H1 (cell line): ENCODE data around the gene TMEM204. TPM values are rescaled to one million over a fixed set of nuclear protein-coding genes. Genes with fewer than 3 reads are reported as not detected.

Experiments
- CTCF ChIA-PET: fragments of 300-600 bp; sonication (Branson Sonifier 250); formaldehyde crosslinking; loops from one replicate; lab custom pipeline; 2021; ENCODE audit not compliant: partially characterized antibody; lab: Charles Lee
- POLR2A ChIA-PET: fragments of 300-600 bp; sonication (Branson Sonifier 250); formaldehyde crosslinking; loops from one replicate; lab custom pipeline; 2021; ENCODE audit warnings: inconsistent platforms; ENCODE audit not compliant: partially characterized antibody; lab: Charles Lee
- DNase-seq, 2 experiments: peaks; one replicate each; pipeline versions ENCODE4 v3.0.0 to v3.0.0-alpha.2; 2010 to 2022; ENCODE audit warnings: low spot score in 2 of 2, low read depth in 1 of 2, mixed read lengths in 1 of 2
- FAIRE-seq: peaks from 2 replicates; lab custom pipeline; 2011; peaks lifted over from hg19 to GRCh38; lab: Jason Lieb, UNC
- H2AFZ ChIP-seq: 2 replicates; pipeline ENCODE4 v1.8.1; 2012; ENCODE audit warnings: low read length, inconsistent platforms
- H2AK5ac ChIP-seq: 2 replicates; pipeline ENCODE4 v1.6.1; 2013; ENCODE audit warnings: low read depth, low read length
- H2BK120ac ChIP-seq: replicated peaks from 2 replicates; pipeline ENCODE3; 2013; ENCODE audit warnings: low read depth, low read length, inconsistent platforms
- H2BK12ac ChIP-seq: 2 replicates; pipeline ENCODE4 v1.6.1; 2013; ENCODE audit warnings: low read depth, low read length
- H2BK15ac ChIP-seq: 2 replicates; pipeline ENCODE4 v1.6.1; 2013; ENCODE audit warnings: low read length
- H2BK20ac ChIP-seq: 2 replicates; pipeline ENCODE4 v1.6.1; 2013; ENCODE audit warnings: low read length
- H2BK5ac ChIP-seq: 2 replicates; pipeline ENCODE4 v1.6.1; 2013; ENCODE audit warnings: low read depth, low read length
- H3K14ac ChIP-seq: 2 replicates; pipeline ENCODE4 v1.6.1; 2013; ENCODE audit warnings: inconsistent platforms; ENCODE audit not compliant: insufficient read length
- H3K18ac ChIP-seq: 2 replicates; pipeline ENCODE4 v1.6.1; 2013; ENCODE audit warnings: low read length; ENCODE audit errors: extremely low read depth
- H3K23ac ChIP-seq: 2 replicates; pipeline ENCODE4 v1.6.1; 2013; ENCODE audit warnings: inconsistent platforms; ENCODE audit not compliant: insufficient read length
- H3K23me2 ChIP-seq: 2 replicates; pipeline ENCODE4 v1.6.1; 2013; ENCODE audit warnings: low read depth, low read length
- H3K27ac ChIP-seq: 2 replicates; pipeline ENCODE4 v1.6.1; 2011; ENCODE audit warnings: low read depth, low read length, inconsistent platforms
- H3K27me3 ChIP-seq, 4 experiments: replicated peaks in 1 of 4; 1 replicate in 1 of 4; 2 replicates in 3 of 4; pipeline versions ENCODE4 v1.6.1 to v1.8.1; 2011 to 2013; ENCODE audit warnings: low read length in 3 of 4, mild to moderate bottlenecking in 3 of 4, inconsistent platforms in 2 of 4, mixed read lengths in 2 of 4, moderate library complexity in 1 of 4; ENCODE audit not compliant: control insufficient read depth in 3 of 4, insufficient read depth in 3 of 4; ENCODE audit errors: extremely low read depth in 1 of 4
- H3K36me3 ChIP-seq, 4 experiments: 2 replicates each; pipeline versions ENCODE4 v1.6.1 to v1.8.1; 2011 to 2013; ENCODE audit warnings: mild to moderate bottlenecking in 4 of 4, low read length in 3 of 4, moderate library complexity in 2 of 4, control low read depth in 1 of 4, inconsistent platforms in 1 of 4; ENCODE audit not compliant: insufficient read depth in 4 of 4, control insufficient read depth in 2 of 4
- H3K4ac ChIP-seq: replicated peaks from 2 replicates; pipeline ENCODE3; 2013; ENCODE audit warnings: low read length, low read depth, mixed read lengths, inconsistent platforms; ENCODE audit not compliant: insufficient read length
- H3K4me1 ChIP-seq, 4 experiments: replicated peaks in 1 of 4; 1 replicate in 1 of 4; 2 replicates in 3 of 4; pipeline versions ENCODE4 v1.6.1 to v1.8.1; 2011 to 2013; ENCODE audit warnings: low read length in 3 of 4, inconsistent platforms in 2 of 4, mixed read lengths in 1 of 4; ENCODE audit not compliant: insufficient read depth in 4 of 4, control insufficient read depth in 3 of 4
- H3K4me2 ChIP-seq, 2 experiments: 2 replicates each; pipeline versions ENCODE4 v1.6.1 to v1.8.1; 2011 to 2013; ENCODE audit warnings: low read depth in 2 of 2, low read length in 2 of 2, control low read depth in 1 of 2, inconsistent platforms in 1 of 2, mild to moderate bottlenecking in 1 of 2; ENCODE audit not compliant: insufficient read depth in 1 of 2
- H3K4me3 ChIP-seq, 4 experiments: fragments of 200-600, 300-600 bp in 1 of 4; sonication (generic), shearing (Covaris generic), sonication (Bioruptor Twin) in 1 of 4; 2 replicates each; pipeline versions ENCODE4 v1.5.1 to v1.8.1; 2011 to 2016; ENCODE audit warnings: low read length in 4 of 4, low read depth in 3 of 4, control low read depth in 2 of 4, inconsistent platforms in 2 of 4, mild to moderate bottlenecking in 2 of 4, mixed read lengths in 1 of 4, moderate library complexity in 1 of 4; ENCODE audit not compliant: insufficient read depth in 2 of 4; ENCODE audit errors: extremely low read depth in 1 of 4
- H3K56ac ChIP-seq: replicated peaks from 2 replicates; pipeline ENCODE3; 2013; ENCODE audit warnings: low read depth, mild to moderate bottlenecking, mixed read lengths, low read length, inconsistent platforms; ENCODE audit not compliant: insufficient read length
- H3K79me1 ChIP-seq: 2 replicates; pipeline ENCODE4 v1.6.1; 2013; ENCODE audit warnings: low read depth, low read length, control low read depth
- H3K79me2 ChIP-seq, 2 experiments: 2 replicates each; pipeline versions ENCODE4 v1.6.1 to v1.8.1; 2012 to 2013; ENCODE audit warnings: low read length in 2 of 2, mild to moderate bottlenecking in 2 of 2, inconsistent platforms in 1 of 2; ENCODE audit not compliant: insufficient read depth in 2 of 2, control insufficient read depth in 1 of 2
- H3K9ac ChIP-seq, 4 experiments: replicated peaks in 1 of 4; 1 replicate in 1 of 4; 2 replicates in 3 of 4; pipeline versions ENCODE4 v1.6.1 to v1.8.1; 2011 to 2013; ENCODE audit warnings: low read depth in 3 of 4, low read length in 3 of 4, control low read depth in 2 of 4, mild to moderate bottlenecking in 2 of 4, moderate library complexity in 2 of 4, inconsistent platforms in 1 of 4; ENCODE audit errors: extremely low read depth in 1 of 4
- H3K9me3 ChIP-seq, 2 experiments: 2 replicates each; pipeline versions ENCODE4 v1.6.1 to v1.8.1; 2012 to 2013; ENCODE audit warnings: mild to moderate bottlenecking in 2 of 2, moderate library complexity in 2 of 2, control low read depth in 1 of 2, inconsistent platforms in 1 of 2, low read depth in 1 of 2, low read length in 1 of 2, mixed read lengths in 1 of 2; ENCODE audit not compliant: insufficient read depth in 2 of 2
- H4K20me1 ChIP-seq, 2 experiments: replicated peaks in 1 of 2; 2 replicates each; pipeline versions ENCODE3 to v1.8.1; 2011 to 2013; ENCODE audit warnings: inconsistent platforms in 2 of 2, low read length in 2 of 2, mild to moderate bottlenecking in 1 of 2; ENCODE audit not compliant: insufficient read depth in 2 of 2, control insufficient read depth in 1 of 2
- H4K5ac ChIP-seq: 2 replicates; pipeline ENCODE4 v1.6.1; 2013; ENCODE audit warnings: low read length, low read depth, mixed read lengths, inconsistent platforms; ENCODE audit not compliant: insufficient read length
- H4K8ac ChIP-seq: 2 replicates; pipeline ENCODE4 v1.8.0; 2013; ENCODE audit warnings: mild to moderate bottlenecking, moderate library complexity, low read length, inconsistent platforms; ENCODE audit not compliant: insufficient read depth; ENCODE audit errors: extremely low read depth
- H4K91ac ChIP-seq: replicated peaks from 2 replicates; pipeline ENCODE3; 2013; ENCODE audit warnings: low read length, mixed read lengths, inconsistent platforms; ENCODE audit not compliant: insufficient read length
- CBX5 ChIP-seq: fragments of 300-800, 300-1000 bp; sonication (generic); IDR thresholded peaks from 2 replicates; pipeline ENCODE4 v1.7.1; 2016; ENCODE audit warnings: antibody characterized with exemption, low read length, low read depth
- EGR1 ChIP-seq: IDR thresholded peaks from 2 replicates; pipeline ENCODE4 v1.6.1; 2011; ENCODE audit warnings: low read depth, low read length, borderline replicate concordance
- EZH2 ChIP-seq: fragments of 200-600 bp; sonication (generic); IDR thresholded peaks from 2 replicates; pipeline ENCODE4 v1.7.1; 2012; ENCODE audit warnings: low read depth, mild to moderate bottlenecking, moderate library complexity, low read length, inconsistent platforms; ENCODE audit not compliant: severe bottlenecking
- GABPA ChIP-seq: IDR thresholded peaks from 2 replicates; pipeline ENCODE4 v1.6.1; 2011; ENCODE audit warnings: mild to moderate bottlenecking, low read length, moderate library complexity, borderline replicate concordance; ENCODE audit not compliant: insufficient read depth
- HDAC6 ChIP-seq: IDR thresholded peaks from one replicate; pipeline ENCODE4 v1.7.1; 2012; ENCODE audit warnings: low read depth, mild to moderate bottlenecking, inconsistent platforms, low read length, moderate library complexity
- JUN ChIP-seq: IDR thresholded peaks from 2 replicates; pipeline ENCODE4 v1.6.1; 2011; ENCODE audit warnings: low read depth, mild to moderate bottlenecking, improper control_type of control experiment, low read length
- RBBP5 ChIP-seq: IDR thresholded peaks from 2 replicates; pipeline ENCODE4 v1.7.1; 2012; ENCODE audit warnings: low read depth, mild to moderate bottlenecking, inconsistent platforms, low read length, moderate library complexity, borderline replicate concordance
- RNF2 ChIP-seq: fragments of 200-900, 300-1000 bp; sonication (generic); IDR thresholded peaks from 2 replicates; pipeline ENCODE4 v1.7.1; 2016; ENCODE audit warnings: borderline replicate concordance, low read depth, mild to moderate bottlenecking, antibody characterized with exemption, low read length; ENCODE audit not compliant: poor library complexity, severe bottlenecking; ENCODE audit errors: missing control alignments
- SIRT6 ChIP-seq: IDR thresholded peaks from one replicate; pipeline ENCODE4 v1.7.1; 2012; ENCODE audit warnings: low read length, inconsistent platforms
- SRF ChIP-seq: IDR thresholded peaks from 2 replicates; pipeline ENCODE4 v1.6.1; 2011; ENCODE audit warnings: mild to moderate bottlenecking, low read depth, low read length, moderate library complexity
- SUZ12 ChIP-seq: fragments of 200-600 bp; sonication (generic); IDR thresholded peaks from 2 replicates; pipeline ENCODE4 v1.6.1; 2012; ENCODE audit warnings: mild to moderate bottlenecking, inconsistent platforms, low read length, moderate library complexity, mixed read lengths
- ZNF274 ChIP-seq: IDR thresholded peaks from 2 replicates; pipeline ENCODE4 v1.7.0; 2012; ENCODE audit warnings: low read length, borderline replicate concordance; ENCODE audit errors: extremely low read depth
- WGBS, 2 experiments: shearing (Covaris generic) in 1 of 2; methylation state at CpG; one replicate each; pipeline versions ENCODE4 v1.1.6 to v1.1.7; 2013 to 2015; ENCODE audit warnings: low lambda C conversion rate in 2 of 2, mixed read lengths in 2 of 2, inconsistent platforms in 1 of 2, low coverage in 1 of 2, missing lambda C conversion rate in 1 of 2; ENCODE audit not compliant: insufficient replicate concordance in 2 of 2, insufficient coverage in 1 of 2, insufficient read length in 1 of 2; ENCODE audit errors: extremely low coverage in 1 of 2, missing lambda C conversion rate in 1 of 2; 5-methylcytosine and 5-hydroxymethylcytosine counted together
- polyA plus RNA-seq, 7 experiments: library from polyadenylated mRNA; depleted of rRNA in 3 of 7; stranded (reverse) in 5 of 7; unstranded in 2 of 7; fragments of >200 nt in 5 of 7; fragments of 200-250 nt in 2 of 7; gene quantifications; 1 replicate in 5 of 7; 2 replicates in 1 of 7; 4 replicates in 1 of 7; pipeline versions ENCODE4 v1.2.1 to v1.2.3, GENCODE V29; 2011 to 2013; ENCODE audit warnings: missing spikeins in 2 of 7, mixed read lengths in 2 of 7
- total RNA-seq: library from RNA; stranded (reverse); fragmentation: NEBNext Ultra II Directional; extraction: Animal tissue kit (Norgen Biotek cat#: 25700); gene quantifications from 2 replicates; pipeline ENCODE4 v1.2.1, GENCODE V29; 2021

Gene TMEM204
- total and polyA plus RNA-seq, 2 of the 8 experiments (the other 6 are each of a cell fraction or from before 2014, with no cell fraction given), result not detected

DNA sequence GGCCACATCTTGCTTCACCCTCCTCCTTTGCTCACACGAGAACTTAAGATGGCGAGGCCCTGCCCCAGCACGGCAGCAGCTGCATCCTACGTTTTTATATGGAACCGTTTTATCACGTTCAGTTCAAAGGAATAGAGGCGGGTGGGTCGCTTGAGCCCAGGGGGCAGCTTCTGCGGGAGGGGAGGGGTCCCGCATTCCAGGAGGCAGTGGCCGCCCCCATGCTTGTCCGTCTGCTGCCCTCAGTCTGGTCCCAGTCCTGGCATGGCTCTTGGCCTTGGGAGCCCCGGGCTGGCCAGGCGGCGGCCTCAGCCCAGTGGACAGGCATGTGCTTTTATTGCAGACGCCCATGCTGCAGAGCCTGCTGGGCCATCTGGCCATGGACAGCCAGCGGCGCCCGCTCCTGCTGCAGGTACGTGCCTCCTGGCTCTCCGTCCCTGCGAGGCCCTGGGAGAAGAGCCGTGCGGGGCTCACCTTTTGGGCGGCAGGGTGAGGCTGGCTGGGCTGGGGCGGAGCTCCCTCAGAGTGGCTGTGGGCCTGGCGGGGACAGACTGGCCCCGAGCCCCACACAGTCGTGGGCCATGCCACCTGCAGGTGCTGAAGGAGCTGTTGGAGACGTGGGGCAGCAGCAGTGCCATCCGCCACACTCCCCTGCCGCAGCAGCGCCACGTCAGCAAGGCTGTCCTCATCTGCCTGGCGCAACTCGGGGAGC is 33.6 kb upstream of the TMEM204 start:
- Histone ChIP-seq H3K79me2 (peaks cover 0 to 1% of the 10 kb centered on the region in 2 experiments; a peak in 1 of 4 replicates), H4K91ac (no peak overlapping the region), H3K27ac (no peak overlapping the region), H4K8ac (no peak overlapping the region), H3K4me2 (no peak overlapping the region), H2BK12ac (no peak overlapping the region), H3K4ac (no peak overlapping the region), H2BK15ac (no peak overlapping the region), H3K4me1 (no peaks in the 10 kb centered on the region), H3K56ac (no peak overlapping the region), H3K79me1 (no peaks in the 10 kb centered on the region; the same call in 1 of the 2 replicates), H2AK5ac (no peak overlapping the region), H3K23ac (no peak overlapping the region), H2BK120ac (no peak overlapping the region), H3K27me3 (no peaks in the 10 kb centered on the region), H4K5ac (no peak overlapping the region), H3K4me3 (no peak overlapping the region), H2BK20ac (no peak overlapping the region), H4K20me1 (peaks cover 2 to 7% of the 10 kb centered on the region in 2 experiments), H2AFZ (no peak overlapping the region), H2BK5ac (no peak overlapping the region), H3K18ac (no peak overlapping the region), H3K9me3 (no peaks in the 10 kb centered on the region), H3K36me3 (peaks cover 14 to 77% (median 35%) of the 10 kb centered on the region in 4 experiments), H3K14ac (no peak overlapping the region), H3K23me2 (no peaks in the 10 kb centered on the region), H3K9ac (no peak overlapping the region)
- 91% methylated on average over 34 of the region's 36 CpGs; no CpG with 5 or more reads in 1 of the 2 experiments for WGBS, 2 experiments
- ChIA-PET CTCF (no interaction called here), POLR2A (interaction anchor here (16.8 kb wide), 1 partner anchor 11 kb away, joined by 175 read pairs; no protein-coding TSS in a partner anchor)
- DNase-seq (no peak), FAIRE-seq (no peak)
- TF ChIP-seq EGR1, result no peak
- TF ChIP-seq JUN, result no peak
- no peak for TF ChIP-seq SRF
- no peak for TF ChIP-seq CBX5
- TF ChIP-seq SIRT6, result no peak
- TF ChIP-seq EZH2, result no peak
- TF ChIP-seq GABPA, result no peak
- no peak for TF ChIP-seq ZNF274
- TF ChIP-seq RNF2, result no peak
- TF ChIP-seq RBBP5, result no peak
- TF ChIP-seq SUZ12, result no peak
- TF ChIP-seq HDAC6, result no peak
